ENCODE measurements around the gene SLC30A9.
A peak's percentile ranks its signal among the peaks of the same experiment; 100 is the strongest.

Gene SLC30A9

GRCh38 chr4:41990365-41991111 lies at the start of gene SLC30A9:
TSS of gene SLC30A9 (plus strand) at chr4:41990530. CDS start at chr4:41990652, 122 bp downstream.
- peak; percentile 93 for TF ChIP-seq POLR2A (IDR thresholded peaks at IDR 0.05; ENCODE audit: low read depth, low read length)
- DNase-seq (ENCODE audit: insufficient read length, low spot score) = peak; percentile 72
- peak; percentile 88 for FAIRE-seq

- DNase-seq (ENCODE audit: insufficient read length, low spot score) = no peak
- no peak for FAIRE-seq
- TF ChIP-seq POLR2A (IDR thresholded peaks at IDR 0.05; ENCODE audit: low read depth, low read length) = no peak
Observed at GRCh38 chr4:41940834-41941233, 49.5 kb upstream of the SLC30A9 start.

GRCh38 chr4:41943506-41943905 lies 46.8 kb upstream of the SLC30A9 start:
- DNase-seq (ENCODE audit: insufficient read length, low spot score) (no peak), FAIRE-seq (no peak)
- TF ChIP-seq POLR2A (IDR thresholded peaks at IDR 0.05; ENCODE audit: low read depth, low read length) = no peak

GRCh38 chr4:41944089-41944488 lies 46.2 kb upstream of the SLC30A9 start:
- TF ChIP-seq POLR2A (IDR thresholded peaks at IDR 0.05; ENCODE audit: low read depth, low read length) = no peak
- no peak for FAIRE-seq

DNA sequence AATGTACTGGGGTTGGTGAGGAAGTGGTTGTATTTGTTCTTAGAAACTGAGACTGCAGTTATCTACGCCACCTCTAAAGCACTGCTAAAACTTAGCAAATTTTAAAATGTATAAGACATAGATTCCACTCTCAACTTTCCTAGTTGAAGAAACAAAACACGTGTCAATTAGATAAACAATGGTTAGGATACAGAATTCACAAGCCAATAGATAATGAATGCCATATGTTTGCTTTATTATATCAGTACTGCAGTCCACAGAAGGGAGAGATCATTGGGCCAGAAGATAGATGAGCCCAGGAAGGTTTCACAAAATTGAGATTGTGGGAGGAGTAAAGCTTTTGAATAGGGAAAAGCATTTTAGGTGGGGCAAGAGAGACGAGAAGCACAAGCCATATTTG lies 40.8 kb upstream of the SLC30A9 start:
- no peak for DNase-seq (ENCODE audit: insufficient read length, low spot score)
- TF ChIP-seq POLR2A (IDR thresholded peaks at IDR 0.05; ENCODE audit: low read depth, low read length) = no peak
- FAIRE-seq = no peak

More at GRCh38 chr4:41944089-41944488, 46.2 kb upstream of the SLC30A9 start:
- no peak for DNase-seq (ENCODE audit: insufficient read length, low spot score)

GRCh38 chr4:41957634-41958033 lies 32.7 kb upstream of the SLC30A9 start:
- no peak for TF ChIP-seq POLR2A (IDR thresholded peaks at IDR 0.05; ENCODE audit: low read depth, low read length)
- FAIRE-seq (no peak), DNase-seq (ENCODE audit: insufficient read length, low spot score) (no peak)

DNA sequence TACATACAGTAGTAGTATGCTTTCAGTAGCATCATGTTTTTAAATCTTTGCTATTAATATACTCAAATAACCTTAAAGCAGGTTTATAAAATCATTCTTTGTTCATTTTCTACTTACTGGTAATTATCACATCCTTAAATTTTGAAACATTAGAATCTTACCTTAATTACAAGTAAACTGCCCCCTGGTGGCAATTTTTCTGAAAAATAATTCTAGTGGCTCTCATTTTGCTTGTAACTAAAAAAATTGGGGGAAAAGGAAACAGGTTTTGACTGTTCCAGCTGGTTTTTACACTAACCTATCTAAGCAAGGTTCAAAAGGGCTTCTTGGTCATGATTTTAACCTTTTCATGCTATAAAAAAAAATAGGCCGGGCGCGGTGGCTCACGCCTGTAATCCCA lies 27.2 kb upstream of the SLC30A9 start:
- no peak for TF ChIP-seq POLR2A (IDR thresholded peaks at IDR 0.05; ENCODE audit: low read depth, low read length)
- no peak for DNase-seq (ENCODE audit: insufficient read length, low spot score)
- no peak for FAIRE-seq

DNA sequence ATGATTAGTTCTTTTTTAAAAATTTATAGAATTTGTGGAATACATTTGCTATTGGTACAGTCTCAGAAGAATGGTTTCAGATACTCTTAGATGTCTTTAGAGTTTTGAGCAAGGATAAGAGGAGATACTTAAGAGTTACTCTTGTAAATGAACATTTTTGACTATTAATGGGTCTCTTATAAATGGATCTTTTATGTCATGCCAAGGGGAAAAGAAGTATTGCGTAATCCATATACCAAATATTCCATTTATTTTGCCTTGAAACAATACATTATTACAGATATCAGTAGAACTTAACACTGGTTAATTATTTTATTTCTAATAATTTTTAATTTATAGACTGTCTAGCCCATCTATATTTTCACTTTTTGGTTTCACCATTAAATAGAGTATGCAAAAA lies 25.9 kb upstream of the SLC30A9 start:
- FAIRE-seq = no peak
- DNase-seq (ENCODE audit: insufficient read length, low spot score) = no peak
- no peak for TF ChIP-seq POLR2A (IDR thresholded peaks at IDR 0.05; ENCODE audit: low read depth, low read length)

DNA sequence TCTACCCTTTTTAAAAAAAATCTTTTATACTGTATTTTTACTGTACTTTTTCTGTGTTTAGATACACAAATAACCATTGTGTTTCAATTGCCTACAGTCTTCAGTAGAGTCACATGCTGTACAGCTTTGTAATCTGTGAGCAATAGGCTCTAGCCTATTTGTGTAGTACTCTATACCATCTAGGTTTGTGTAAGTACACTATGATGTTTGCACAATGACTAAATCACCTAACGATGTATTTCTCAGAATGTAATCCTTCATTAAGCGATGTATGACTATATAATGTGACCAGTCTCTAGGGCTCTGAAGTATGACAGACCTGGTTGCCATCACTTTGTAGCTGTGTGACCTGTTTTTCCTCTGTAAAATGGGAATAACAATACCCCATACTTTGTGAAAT lies 22.9 kb upstream of the SLC30A9 start:
- DNase-seq (ENCODE audit: insufficient read length, low spot score) (no peak), FAIRE-seq (no peak)

DNA sequence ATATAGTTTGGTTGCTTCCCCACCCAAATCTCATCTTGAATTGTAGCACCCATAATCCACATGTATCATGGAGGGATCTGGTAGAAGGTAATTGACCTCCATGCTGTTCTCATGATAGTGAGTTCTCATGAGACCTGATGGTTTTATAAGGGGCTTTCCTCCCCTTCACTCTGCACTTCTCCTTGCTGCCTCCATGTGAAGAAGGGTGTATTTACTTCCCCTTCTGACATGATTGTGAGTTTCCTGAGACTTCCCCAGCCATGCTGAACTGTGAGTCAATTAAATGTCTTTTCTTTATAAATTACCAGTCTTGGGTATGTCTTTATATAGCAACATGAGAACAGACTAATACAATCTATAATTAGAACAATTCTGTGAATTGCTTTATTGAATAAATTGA lies 20.7 kb upstream of the SLC30A9 start:
- DNase-seq (ENCODE audit: insufficient read length, low spot score) (no peak), FAIRE-seq (no peak)
- no peak for TF ChIP-seq POLR2A (IDR thresholded peaks at IDR 0.05; ENCODE audit: low read depth, low read length)

More for the DNA sequence above, 22.9 kb upstream of the SLC30A9 start:
- no peak for TF ChIP-seq POLR2A (IDR thresholded peaks at IDR 0.05; ENCODE audit: low read depth, low read length)

DNA sequence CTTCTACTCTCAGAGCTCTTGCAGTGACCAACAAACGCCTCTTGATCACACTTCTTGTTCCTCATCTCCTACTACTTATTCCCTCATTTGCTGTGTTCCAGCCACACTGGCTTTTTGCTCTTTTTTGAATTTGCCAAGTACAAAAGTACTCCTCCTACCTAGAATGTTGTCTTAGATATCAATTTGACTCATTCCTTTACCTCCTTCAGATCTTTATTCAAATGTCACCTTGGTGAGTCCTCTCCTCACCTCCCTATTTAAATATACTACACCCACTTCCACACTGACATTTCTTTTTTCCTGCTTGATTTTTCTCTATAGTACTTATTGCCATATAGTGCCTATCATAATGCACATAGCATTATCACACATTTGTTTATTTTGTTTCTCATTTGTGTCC lies 15.0 kb upstream of the SLC30A9 start:
- no peak for TF ChIP-seq POLR2A (IDR thresholded peaks at IDR 0.05; ENCODE audit: low read depth, low read length)
- FAIRE-seq (no peak), DNase-seq (ENCODE audit: insufficient read length, low spot score) (no peak)

DNA sequence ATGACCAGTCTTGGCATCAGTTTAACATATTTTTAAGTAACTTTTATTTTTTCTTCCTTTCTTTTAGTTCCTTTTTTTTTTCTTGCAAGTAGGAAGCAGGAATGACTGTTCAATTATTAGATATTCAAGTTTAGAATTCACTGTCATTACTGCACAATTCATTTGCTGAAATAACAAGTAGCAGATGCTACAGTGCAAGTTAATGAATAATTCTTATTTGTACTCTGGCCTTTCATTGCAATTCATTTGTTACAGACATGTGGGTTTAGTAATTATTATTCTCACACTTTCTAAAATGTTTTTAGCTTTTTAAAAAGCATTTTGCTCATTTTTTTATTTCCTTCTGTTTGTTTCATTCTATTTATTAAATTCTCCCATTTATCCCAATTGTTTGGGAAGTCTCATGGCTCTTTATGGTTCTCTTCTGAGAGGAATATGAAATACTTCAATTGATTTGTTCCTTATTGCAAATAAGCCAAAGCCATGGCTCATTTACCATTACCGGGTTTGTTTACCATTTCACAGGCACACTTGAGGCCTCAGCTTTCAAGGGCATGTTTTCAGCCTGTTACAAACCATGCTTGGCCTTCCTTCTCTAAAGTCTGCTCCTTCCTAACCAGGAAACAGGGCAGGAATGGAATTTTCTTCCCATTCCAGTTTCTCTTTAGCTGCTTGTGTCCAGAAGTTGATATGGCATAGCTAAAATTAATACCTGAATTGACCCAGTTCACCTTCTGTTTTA lies 13.4 kb upstream of the SLC30A9 start:
- FAIRE-seq (no peak), DNase-seq (ENCODE audit: insufficient read length, low spot score) (no peak)
- no peak for TF ChIP-seq POLR2A (IDR thresholded peaks at IDR 0.05; ENCODE audit: low read depth, low read length)

DNA sequence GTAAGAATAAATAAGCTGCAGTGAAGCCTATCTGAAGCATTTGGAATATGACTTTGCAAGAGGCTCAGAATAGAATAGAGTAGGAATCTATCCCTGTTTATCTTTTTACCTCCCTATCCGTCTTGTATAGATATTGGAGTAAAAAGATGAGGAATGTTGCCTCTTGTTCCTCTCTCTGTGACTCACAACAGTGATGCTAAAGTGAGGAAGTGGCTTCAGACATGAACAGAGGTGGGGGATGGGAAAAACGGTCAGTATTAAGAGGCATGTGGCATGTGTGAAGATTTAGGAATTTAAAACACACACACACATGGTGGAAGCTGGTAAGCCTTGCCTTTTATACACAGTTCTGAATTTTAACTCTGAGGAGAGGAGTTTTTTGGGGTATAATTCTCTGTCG lies 12.6 kb upstream of the SLC30A9 start:
- DNase-seq (ENCODE audit: insufficient read length, low spot score) (no peak), FAIRE-seq (no peak)
- TF ChIP-seq POLR2A (IDR thresholded peaks at IDR 0.05; ENCODE audit: low read depth, low read length) = no peak

DNA sequence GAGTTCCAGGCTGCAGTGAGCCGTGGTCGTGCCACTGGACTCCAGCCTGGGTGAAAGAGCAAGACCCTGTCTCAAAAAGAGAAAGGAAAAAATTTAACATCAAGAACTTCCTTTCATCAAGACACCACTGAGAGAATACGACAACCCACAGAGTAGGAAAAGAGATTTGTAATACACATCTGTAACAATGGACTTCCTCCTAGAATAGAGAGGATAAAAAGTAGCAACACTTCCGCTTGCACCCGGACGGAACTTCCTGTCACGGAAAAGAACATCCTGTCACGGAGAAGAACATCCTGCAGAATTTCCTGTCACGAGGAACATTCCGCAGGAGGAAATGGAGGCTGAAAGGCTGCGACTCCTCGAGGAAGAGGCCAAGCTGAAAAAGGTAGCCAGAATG lies 8.9 kb upstream of the SLC30A9 start, which contains the start of gene DCAF4L1:
Gene DCAF4L1 (plus strand): TSS at position 301 of the 400 bp plus-strand sequence. CDS start 37 bp downstream, at position 338.
- TF ChIP-seq POLR2A (IDR thresholded peaks at IDR 0.05; ENCODE audit: low read depth, low read length) = no peak
- DNase-seq (ENCODE audit: insufficient read length, low spot score) (no peak), FAIRE-seq (no peak)

GRCh38 chr4:41982716-41983115 lies 7.6 kb upstream of the SLC30A9 start:
- DNase-seq (ENCODE audit: insufficient read length, low spot score) (no peak), FAIRE-seq (no peak)
- no peak for TF ChIP-seq POLR2A (IDR thresholded peaks at IDR 0.05; ENCODE audit: low read depth, low read length)

Data from H54 (cell line).